ENCODE measurements around the gene FOSL1. TPM values are rescaled to one million over a fixed set of nuclear protein-coding genes. Genes with fewer than 3 reads are reported as not detected.

The FOSL1 gene
- total and polyA plus RNA-seq, 2 of the 13 experiments (the other 11 are each of a cell fraction or from before 2014, with no cell fraction given), result 4.0 to 4.1 TPM

DNA sequence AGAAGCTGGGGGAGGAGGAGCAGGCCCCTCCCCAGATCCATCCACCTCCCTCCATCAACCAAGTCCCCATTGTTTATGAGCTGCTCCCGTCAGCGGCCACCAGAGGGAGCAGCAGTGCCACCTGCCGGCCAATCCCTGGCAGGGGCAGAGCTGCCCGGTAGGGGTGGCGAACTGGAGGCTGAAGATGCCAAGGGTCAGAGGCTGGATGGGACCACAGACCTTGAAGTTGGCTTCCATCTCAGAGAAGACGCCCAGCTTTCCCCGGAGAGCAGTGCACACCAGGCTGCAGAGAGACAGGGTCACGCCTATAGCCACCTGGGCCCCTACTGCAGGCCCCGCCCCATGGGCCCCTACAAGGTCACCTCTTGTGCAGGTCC, 15.5 kb downstream of the FOSL1 start (continued):
- no peak for TF ChIP-seq ESRRA (CRISPR knock-in tag; IDR thresholded peaks at IDR 0.05; ENCODE audit: low read depth)
- TF ChIP-seq, protein P1, sequence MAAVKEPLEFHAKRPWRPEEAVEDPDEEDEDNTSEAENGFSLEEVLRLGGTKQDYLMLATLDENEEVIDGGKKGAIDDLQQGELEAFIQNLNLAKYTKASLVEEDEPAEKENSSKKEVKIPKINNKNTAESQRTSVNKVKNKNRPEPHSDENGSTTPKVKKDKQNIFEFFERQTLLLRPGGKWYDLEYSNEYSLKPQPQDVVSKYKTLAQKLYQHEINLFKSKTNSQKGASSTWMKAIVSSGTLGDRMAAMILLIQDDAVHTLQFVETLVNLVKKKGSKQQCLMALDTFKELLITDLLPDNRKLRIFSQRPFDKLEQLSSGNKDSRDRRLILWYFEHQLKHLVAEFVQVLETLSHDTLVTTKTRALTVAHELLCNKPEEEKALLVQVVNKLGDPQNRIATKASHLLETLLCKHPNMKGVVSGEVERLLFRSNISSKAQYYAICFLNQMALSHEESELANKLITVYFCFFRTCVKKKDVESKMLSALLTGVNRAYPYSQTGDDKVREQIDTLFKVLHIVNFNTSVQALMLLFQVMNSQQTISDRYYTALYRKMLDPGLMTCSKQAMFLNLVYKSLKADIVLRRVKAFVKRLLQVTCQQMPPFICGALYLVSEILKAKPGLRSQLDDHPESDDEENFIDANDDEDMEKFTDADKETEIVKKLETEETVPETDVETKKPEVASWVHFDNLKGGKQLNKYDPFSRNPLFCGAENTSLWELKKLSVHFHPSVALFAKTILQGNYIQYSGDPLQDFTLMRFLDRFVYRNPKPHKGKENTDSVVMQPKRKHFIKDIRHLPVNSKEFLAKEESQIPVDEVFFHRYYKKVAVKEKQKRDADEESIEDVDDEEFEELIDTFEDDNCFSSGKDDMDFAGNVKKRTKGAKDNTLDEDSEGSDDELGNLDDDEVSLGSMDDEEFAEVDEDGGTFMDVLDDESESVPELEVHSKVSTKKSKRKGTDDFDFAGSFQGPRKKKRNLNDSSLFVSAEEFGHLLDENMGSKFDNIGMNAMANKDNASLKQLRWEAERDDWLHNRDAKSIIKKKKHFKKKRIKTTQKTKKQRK (IDR thresholded peaks at IDR 0.05; ENCODE audit: low read length), result no peak
- TF ChIP-seq, protein P2, sequence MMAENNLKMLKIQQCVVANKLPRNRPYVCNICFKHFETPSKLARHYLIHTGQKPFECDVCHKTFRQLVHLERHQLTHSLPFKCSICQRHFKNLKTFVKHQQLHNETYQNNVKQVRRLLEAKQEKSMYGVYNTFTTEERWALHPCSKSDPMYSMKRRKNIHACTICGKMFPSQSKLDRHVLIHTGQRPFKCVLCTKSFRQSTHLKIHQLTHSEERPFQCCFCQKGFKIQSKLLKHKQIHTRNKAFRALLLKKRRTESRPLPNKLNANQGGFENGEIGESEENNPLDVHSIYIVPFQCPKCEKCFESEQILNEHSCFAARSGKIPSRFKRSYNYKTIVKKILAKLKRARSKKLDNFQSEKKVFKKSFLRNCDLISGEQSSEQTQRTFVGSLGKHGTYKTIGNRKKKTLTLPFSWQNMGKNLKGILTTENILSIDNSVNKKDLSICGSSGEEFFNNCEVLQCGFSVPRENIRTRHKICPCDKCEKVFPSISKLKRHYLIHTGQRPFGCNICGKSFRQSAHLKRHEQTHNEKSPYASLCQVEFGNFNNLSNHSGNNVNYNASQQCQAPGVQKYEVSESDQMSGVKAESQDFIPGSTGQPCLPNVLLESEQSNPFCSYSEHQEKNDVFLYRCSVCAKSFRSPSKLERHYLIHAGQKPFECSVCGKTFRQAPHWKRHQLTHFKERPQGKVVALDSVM (CRISPR knock-in tag; IDR thresholded peaks at IDR 0.05), result no peak
- TF ChIP-seq FOXC1 (CRISPR knock-in tag; IDR thresholded peaks at IDR 0.05; ENCODE audit: borderline replicate concordance), result no peak
- TF ChIP-seq NFKB2 (CRISPR knock-in tag; IDR thresholded peaks at IDR 0.05; ENCODE audit: borderline replicate concordance), result peak; percentile 75; the same call in 1 of the 2 replicates
- TF ChIP-seq ZNF850 (CRISPR knock-in tag; conservative IDR thresholded peaks at IDR 0.05), result no peak
- no peak for TF ChIP-seq ZNF264 (CRISPR knock-in tag; IDR thresholded peaks at IDR 0.05)
- no peak for TF ChIP-seq SIN3A (IDR thresholded peaks at IDR 0.05; ENCODE audit: borderline replicate concordance, low read depth, low read length)
- no peak for TF ChIP-seq ZNF777 (CRISPR knock-in tag; IDR thresholded peaks at IDR 0.05)
- TF ChIP-seq, protein P3, sequence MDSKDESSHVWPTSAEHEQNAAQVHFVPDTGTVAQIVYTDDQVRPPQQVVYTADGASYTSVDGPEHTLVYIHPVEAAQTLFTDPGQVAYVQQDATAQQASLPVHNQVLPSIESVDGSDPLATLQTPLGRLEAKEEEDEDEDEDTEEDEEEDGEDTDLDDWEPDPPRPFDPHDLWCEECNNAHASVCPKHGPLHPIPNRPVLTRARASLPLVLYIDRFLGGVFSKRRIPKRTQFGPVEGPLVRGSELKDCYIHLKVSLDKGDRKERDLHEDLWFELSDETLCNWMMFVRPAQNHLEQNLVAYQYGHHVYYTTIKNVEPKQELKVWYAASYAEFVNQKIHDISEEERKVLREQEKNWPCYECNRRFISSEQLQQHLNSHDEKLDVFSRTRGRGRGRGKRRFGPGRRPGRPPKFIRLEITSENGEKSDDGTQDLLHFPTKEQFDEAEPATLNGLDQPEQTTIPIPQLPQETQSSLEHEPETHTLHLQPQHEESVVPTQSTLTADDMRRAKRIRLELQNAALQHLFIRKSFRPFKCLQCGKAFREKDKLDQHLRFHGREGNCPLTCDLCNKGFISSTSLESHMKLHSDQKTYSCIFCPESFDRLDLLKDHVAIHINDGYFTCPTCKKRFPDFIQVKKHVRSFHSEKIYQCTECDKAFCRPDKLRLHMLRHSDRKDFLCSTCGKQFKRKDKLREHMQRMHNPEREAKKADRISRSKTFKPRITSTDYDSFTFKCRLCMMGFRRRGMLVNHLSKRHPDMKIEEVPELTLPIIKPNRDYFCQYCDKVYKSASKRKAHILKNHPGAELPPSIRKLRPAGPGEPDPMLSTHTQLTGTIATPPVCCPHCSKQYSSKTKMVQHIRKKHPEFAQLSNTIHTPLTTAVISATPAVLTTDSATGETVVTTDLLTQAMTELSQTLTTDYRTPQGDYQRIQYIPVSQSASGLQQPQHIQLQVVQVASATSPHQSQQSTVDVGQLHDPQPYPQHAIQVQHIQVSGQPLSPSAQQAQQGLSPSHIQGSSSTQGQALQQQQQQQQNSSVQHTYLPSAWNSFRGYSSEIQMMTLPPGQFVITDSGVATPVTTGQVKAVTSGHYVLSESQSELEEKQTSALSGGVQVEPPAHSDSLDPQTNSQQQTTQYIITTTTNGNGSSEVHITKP (CRISPR knock-in tag; IDR thresholded peaks at IDR 0.05; ENCODE audit: low read depth), result no peak
- TF ChIP-seq ZNF501 (CRISPR knock-in tag; IDR thresholded peaks at IDR 0.05), result peak; percentile 68; the same call in 1 of the 2 replicates
- no peak for TF ChIP-seq ZNF720 (CRISPR knock-in tag; IDR thresholded peaks at IDR 0.05)
- TF ChIP-seq CEBPB (IDR thresholded peaks at IDR 0.05; ENCODE audit: borderline replicate concordance, low read depth, low read length), result no peak
- TF ChIP-seq, protein P4, sequence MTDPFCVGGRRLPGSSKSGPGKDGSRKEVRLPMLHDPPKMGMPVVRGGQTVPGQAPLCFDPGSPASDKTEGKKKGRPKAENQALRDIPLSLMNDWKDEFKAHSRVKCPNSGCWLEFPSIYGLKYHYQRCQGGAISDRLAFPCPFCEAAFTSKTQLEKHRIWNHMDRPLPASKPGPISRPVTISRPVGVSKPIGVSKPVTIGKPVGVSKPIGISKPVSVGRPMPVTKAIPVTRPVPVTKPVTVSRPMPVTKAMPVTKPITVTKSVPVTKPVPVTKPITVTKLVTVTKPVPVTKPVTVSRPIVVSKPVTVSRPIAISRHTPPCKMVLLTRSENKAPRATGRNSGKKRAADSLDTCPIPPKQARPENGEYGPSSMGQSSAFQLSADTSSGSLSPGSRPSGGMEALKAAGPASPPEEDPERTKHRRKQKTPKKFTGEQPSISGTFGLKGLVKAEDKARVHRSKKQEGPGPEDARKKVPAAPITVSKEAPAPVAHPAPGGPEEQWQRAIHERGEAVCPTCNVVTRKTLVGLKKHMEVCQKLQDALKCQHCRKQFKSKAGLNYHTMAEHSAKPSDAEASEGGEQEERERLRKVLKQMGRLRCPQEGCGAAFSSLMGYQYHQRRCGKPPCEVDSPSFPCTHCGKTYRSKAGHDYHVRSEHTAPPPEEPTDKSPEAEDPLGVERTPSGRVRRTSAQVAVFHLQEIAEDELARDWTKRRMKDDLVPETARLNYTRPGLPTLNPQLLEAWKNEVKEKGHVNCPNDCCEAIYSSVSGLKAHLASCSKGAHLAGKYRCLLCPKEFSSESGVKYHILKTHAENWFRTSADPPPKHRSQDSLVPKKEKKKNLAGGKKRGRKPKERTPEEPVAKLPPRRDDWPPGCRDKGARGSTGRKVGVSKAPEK (CRISPR knock-in tag; IDR thresholded peaks at IDR 0.05; ENCODE audit: borderline replicate concordance), result no peak
- TF ChIP-seq ARHGAP35 (CRISPR knock-in tag; IDR thresholded peaks at IDR 0.05; ENCODE audit: borderline replicate concordance), result no peak
- no peak for TF ChIP-seq CC2D1A (CRISPR knock-in tag; IDR thresholded peaks at IDR 0.05)
- TF ChIP-seq, protein P5, sequence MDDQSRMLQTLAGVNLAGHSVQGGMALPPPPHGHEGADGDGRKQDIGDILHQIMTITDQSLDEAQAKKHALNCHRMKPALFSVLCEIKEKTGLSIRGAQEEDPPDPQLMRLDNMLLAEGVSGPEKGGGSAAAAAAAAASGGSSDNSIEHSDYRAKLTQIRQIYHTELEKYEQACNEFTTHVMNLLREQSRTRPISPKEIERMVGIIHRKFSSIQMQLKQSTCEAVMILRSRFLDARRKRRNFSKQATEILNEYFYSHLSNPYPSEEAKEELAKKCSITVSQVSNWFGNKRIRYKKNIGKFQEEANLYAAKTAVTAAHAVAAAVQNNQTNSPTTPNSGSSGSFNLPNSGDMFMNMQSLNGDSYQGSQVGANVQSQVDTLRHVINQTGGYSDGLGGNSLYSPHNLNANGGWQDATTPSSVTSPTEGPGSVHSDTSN (CRISPR knock-in tag; IDR thresholded peaks at IDR 0.05; ENCODE audit: borderline replicate concordance), result no peak
